ENCODE measurements around the gene MYO15B.

MYO15B gene

DNA sequence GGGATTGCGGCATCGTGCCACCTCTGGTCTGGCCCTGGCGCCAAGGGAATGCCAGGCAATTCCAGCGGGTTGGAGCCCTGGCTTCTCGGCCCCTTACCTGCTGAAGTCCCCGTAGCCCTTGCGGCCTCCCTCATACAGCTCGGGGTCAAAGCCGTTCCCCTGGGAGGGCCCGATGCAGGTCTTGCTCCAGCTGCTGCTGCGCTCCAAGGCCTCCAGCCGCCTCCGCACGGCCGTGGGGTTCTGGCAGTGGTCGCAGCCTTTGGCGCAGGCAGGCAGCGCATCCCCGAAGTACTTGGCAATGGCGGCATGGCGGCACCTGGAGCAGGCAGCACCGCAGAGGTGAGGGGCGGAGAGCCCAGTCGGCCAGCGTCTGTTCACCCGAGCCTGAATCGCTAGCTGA is 43.8 kb downstream of the MYO15B start:
- WGBS = 96% methylated on average over 27 of the region's 27 CpGs
- no peaks in the 10 kb centered on the region for H3K9me3 ChIP-seq (ENCODE audit: insufficient read depth, low read depth, low read length)
- no peak overlapping the region for H3K4me3 ChIP-seq (ENCODE audit: low read length)
- no peak overlapping the region for H3K27ac ChIP-seq (ENCODE audit: low read depth, low read length)
- H3K27me3 ChIP-seq (ENCODE audit: insufficient read depth, low read length) = no peaks in the 10 kb centered on the region
- H3K4me1 ChIP-seq (ENCODE audit: insufficient read depth, low read length) = peaks cover 7% of the 10 kb centered on the region; the same call in 1 of the 2 replicates
- H3K36me3 ChIP-seq (ENCODE audit: insufficient read depth, low read length) = no peaks in the 10 kb centered on the region; the same call in 1 of the 2 replicates
- no peak overlapping the region for H3K9ac ChIP-seq (ENCODE audit: low read depth, low read length)

DNA sequence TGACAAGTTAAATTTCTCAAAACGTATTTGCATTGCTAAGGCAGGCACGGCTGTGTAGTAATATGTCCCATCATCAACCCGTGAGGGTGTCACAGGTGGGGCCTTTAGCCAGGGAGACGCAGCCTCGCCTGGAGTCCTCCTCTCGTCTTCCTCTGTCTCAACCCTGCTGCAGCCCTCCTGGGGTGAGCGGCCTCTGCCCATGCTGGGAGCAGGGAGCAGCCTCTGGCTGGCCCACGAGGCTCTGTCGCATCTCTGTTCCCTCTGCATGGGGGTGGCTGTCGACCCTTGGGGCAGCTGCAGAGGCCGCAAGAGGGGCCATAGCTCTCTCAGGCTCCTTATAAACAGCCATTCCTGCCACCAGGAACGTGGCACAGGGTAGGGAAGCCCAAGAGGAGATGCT is 44.8 kb downstream of the MYO15B start:
- Histone ChIP-seq H3K27me3 (ENCODE audit: insufficient read depth, low read length) (no peaks in the 10 kb centered on the region), H3K36me3 (ENCODE audit: insufficient read depth, low read length) (no peaks in the 10 kb centered on the region; the same call in 1 of the 2 replicates), H3K4me1 (ENCODE audit: insufficient read depth, low read length) (peaks cover 7% of the 10 kb centered on the region; the same call in 1 of the 2 replicates), H3K9ac (ENCODE audit: low read depth, low read length) (no peak overlapping the region), H3K27ac (ENCODE audit: low read depth, low read length) (no peak overlapping the region), H3K9me3 (ENCODE audit: insufficient read depth, low read depth, low read length) (no peaks in the 10 kb centered on the region), H3K4me3 (ENCODE audit: low read length) (no peak overlapping the region)
- WGBS = 84% methylated on average over 12 of the region's 12 CpGs

DNA sequence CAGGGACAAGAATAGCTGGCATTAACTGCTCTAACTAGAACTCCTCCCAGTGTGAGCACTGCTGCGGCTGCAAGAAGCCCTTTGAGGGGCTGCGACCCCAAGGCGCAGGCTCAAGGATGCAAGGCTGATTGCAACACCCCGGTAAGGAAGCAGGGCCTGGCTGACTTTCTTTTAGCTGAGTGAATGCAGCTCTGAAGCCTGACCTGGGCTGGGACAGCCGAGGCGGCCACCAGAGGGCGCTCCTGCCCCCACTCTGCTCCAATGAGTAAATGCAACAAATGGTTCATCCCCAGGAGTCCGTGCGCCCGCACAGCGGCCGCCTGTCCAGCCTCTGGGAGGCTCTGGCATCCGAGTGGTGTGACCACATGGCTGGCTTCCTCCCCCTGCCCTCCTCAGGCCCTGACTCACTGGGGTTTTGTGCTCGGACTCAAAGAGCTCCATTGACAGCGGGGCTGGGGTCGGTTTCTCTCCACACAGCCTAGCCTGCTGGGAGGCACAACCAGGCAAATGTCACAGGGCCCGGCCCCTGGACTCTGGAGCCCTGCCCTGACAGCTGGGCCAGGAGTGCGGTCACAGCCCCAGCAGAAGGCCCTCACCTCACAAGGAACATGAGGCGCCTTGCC is 45.4 kb downstream of the MYO15B start, which contains the start of gene SMIM5:
TSS of gene SMIM5 (plus strand) at position 572 of the 623 bp plus-strand sequence. CDS start 6,768 bp downstream, outside the sequence.
- Histone ChIP-seq H3K9ac (ENCODE audit: low read depth, low read length) (no peak within 1 kb of the TSS), H3K4me1 (ENCODE audit: insufficient read depth, low read length) (peaks cover 7% of the 10 kb centered on the region; the same call in 1 of the 2 replicates), H3K36me3 (ENCODE audit: insufficient read depth, low read length) (no peaks in the 10 kb centered on the region; the same call in 1 of the 2 replicates), H3K4me3 (ENCODE audit: low read length) (no peak within 1 kb of the TSS), H3K27ac (ENCODE audit: low read depth, low read length) (no peak within 1 kb of the TSS; the same call in 1 of the 2 replicates), H3K9me3 (ENCODE audit: insufficient read depth, low read depth, low read length) (no peaks in the 10 kb centered on the region), H3K27me3 (ENCODE audit: insufficient read depth, low read length) (no peaks in the 10 kb centered on the region)
- WGBS = 24% methylated on average over 19 of the region's 19 CpGs

DNA sequence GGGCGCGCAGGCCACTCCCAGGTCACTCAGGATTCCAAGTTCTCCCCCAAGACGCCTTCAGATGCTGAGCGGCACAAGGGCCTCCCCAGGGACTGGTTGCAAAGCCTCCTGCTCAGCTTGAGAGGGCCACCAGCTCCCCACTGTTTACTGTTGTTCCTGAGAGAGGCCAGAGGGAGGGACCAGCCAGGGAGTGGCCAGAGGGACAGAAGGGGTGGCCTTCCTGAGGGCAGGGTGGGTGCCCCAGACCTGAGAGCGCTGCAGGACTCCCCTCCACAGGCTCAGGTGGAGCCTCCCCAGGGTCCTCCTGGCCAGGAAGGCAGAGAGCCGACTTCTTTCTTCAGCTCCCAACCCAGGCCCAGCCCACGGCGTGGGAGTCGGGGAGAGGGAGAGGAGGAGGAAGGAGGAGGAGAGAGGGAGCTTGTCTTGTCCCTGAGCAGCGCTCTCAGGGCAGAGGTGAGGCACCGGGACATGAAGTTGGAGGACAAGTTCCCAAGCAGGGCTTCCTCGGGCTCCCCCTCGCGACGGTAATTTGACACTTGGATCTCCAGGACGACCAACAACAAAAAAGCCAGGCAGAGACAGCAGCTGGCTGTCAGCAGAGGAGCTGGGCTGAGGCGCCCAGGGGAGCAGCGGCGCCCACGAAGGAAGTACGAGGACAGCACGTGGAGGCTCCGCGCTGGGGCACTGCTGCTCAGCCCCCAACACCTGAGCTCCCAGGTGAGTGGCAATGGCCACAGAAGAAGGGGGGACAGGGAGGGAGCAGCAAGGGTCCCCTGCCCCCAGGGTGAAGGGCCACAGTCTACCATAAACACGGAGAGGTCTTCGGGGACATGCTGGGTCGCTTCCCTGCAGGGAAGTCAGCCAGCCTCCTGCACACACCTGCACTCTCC is 46.1 kb downstream of the MYO15B start:
- Histone ChIP-seq H3K4me3 (ENCODE audit: low read length) (no peak overlapping the region), H3K9ac (ENCODE audit: low read depth, low read length) (no peak overlapping the region), H3K4me1 (ENCODE audit: insufficient read depth, low read length) (peaks cover 7% of the 10 kb centered on the region; the same call in 1 of the 2 replicates), H3K9me3 (ENCODE audit: insufficient read depth, low read depth, low read length) (no peaks in the 10 kb centered on the region), H3K36me3 (ENCODE audit: insufficient read depth, low read length) (no peaks in the 10 kb centered on the region; the same call in 1 of the 2 replicates), H3K27ac (ENCODE audit: low read depth, low read length) (no peak overlapping the region; the same call in 1 of the 2 replicates), H3K27me3 (ENCODE audit: insufficient read depth, low read length) (no peaks in the 10 kb centered on the region)
- 22% methylated on average over 27 of the region's 27 CpGs for WGBS

DNA sequence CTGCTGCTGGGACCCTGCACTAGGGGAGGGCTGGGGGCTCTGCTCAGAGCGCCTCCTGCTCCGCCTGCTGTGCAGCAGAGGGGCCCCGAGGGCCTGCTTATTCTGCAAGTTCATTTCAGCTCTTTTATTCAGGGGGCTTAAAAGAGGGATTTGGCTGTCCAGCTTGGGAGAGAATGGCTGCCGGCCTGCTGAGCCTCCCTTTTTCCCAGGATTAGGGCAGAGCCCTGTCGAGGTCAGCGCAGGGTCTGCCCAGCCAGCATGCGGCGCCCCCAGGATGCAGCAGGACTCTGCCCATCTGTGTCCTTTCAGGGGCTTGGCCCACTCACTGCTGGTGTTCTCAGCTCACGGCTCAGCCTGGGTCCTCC is 46.8 kb downstream of the MYO15B start:
- H3K4me3 ChIP-seq (ENCODE audit: low read length) = no peak overlapping the region
- no peak overlapping the region for H3K9ac ChIP-seq (ENCODE audit: low read depth, low read length)
- no peaks in the 10 kb centered on the region for H3K27me3 ChIP-seq (ENCODE audit: insufficient read depth, low read length)
- 74% methylated on average over 9 of the region's 9 CpGs for WGBS
- H3K9me3 ChIP-seq (ENCODE audit: insufficient read depth, low read depth, low read length) = no peaks in the 10 kb centered on the region
- H3K36me3 ChIP-seq (ENCODE audit: insufficient read depth, low read length) = no peaks in the 10 kb centered on the region; the same call in 1 of the 2 replicates
- peaks cover 7% of the 10 kb centered on the region; the same call in 1 of the 2 replicates for H3K4me1 ChIP-seq (ENCODE audit: insufficient read depth, low read length)
- no peak overlapping the region for H3K27ac ChIP-seq (ENCODE audit: low read depth, low read length)

DNA sequence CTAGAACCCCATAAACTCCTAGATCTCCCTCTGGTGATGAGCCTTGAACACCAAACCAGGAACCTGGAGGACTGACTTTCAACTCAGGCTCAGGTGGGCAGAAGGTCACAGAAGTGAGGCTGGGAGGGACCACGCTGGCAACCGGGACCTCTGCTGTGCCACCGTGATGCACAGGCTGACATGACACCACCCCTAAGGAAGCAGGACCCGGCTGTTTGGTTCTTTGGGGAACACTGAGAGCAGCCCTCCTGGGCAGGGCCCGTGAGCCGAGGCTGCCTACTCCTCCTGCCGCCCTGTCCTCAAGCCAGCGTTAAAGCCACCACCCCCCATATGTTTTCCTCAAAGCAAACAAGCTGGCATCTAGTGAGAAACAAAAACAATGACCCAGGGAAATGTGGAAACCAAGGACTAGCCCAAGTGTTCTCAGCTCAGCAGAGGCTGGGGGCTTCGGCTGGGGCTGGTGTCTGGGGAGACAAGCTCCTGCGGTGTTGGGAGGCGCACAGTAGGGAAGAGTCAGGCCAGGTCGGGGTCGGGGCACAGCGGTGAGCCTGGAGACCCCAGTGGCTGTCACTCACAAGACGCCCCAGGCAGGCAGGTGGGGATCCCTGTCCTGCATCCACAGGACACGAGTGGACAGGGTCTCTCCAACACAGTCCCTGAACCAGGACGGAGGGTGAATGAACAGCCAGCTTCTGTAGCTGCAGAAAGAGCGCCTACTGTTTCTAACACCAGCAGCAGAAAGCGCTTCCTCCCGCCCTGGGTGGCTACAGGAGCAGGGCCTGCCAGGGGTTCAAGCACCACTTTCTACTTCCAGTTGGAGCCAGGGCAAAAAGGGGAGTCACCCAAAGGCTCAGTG is 47.4 kb downstream of the MYO15B start:
- peaks cover 7% of the 10 kb centered on the region; the same call in 1 of the 2 replicates for H3K4me1 ChIP-seq (ENCODE audit: insufficient read depth, low read length)
- H3K9me3 ChIP-seq (ENCODE audit: insufficient read depth, low read depth, low read length) = no peaks in the 10 kb centered on the region
- no peaks in the 10 kb centered on the region for H3K27me3 ChIP-seq (ENCODE audit: insufficient read depth, low read length)
- 91% methylated on average over 20 of the region's 20 CpGs for WGBS
- H3K36me3 ChIP-seq (ENCODE audit: insufficient read depth, low read length) = no peaks in the 10 kb centered on the region; the same call in 1 of the 2 replicates
- no peak overlapping the region for H3K27ac ChIP-seq (ENCODE audit: low read depth, low read length)
- no peak overlapping the region for H3K9ac ChIP-seq (ENCODE audit: low read depth, low read length)
- no peak overlapping the region for H3K4me3 ChIP-seq (ENCODE audit: low read length)

DNA sequence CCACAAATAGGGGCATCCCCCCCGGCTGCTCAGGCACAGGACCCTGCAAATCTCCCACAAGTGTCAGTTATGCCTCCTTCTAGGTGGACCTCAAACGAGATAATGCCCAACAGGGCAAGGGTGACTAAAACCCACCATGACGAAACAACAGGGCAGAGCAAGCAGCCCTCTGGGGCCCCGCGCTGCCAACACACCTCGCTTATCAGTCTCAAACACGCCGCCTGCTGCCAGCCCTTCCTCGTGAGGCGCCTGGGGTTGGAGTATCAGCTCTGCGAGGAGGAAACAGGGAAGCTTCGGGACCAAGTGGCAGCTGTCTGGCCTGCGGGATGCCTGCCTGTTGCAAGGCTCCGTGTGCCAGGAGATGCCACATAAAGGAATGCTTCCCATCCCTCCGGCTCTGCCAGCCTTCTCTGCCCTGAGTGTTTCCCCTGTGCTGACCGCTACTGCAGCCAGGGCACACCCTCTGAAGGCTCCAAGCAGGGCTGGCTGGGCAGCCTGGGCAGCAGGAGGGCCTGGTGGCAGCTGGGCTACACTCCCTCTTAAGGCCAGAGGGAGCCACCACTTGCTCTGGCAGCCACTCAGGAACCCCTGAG is 48.1 kb downstream of the MYO15B start:
- H3K9ac ChIP-seq (ENCODE audit: low read depth, low read length) = no peak overlapping the region
- peaks cover 7% of the 10 kb centered on the region; the same call in 1 of the 2 replicates for H3K4me1 ChIP-seq (ENCODE audit: insufficient read depth, low read length)
- H3K27ac ChIP-seq (ENCODE audit: low read depth, low read length) = no peak overlapping the region
- H3K4me3 ChIP-seq (ENCODE audit: low read length) = no peak overlapping the region
- H3K27me3 ChIP-seq (ENCODE audit: insufficient read depth, low read length) = no peaks in the 10 kb centered on the region
- 94% methylated on average over 16 of the region's 16 CpGs for WGBS
- no peaks in the 10 kb centered on the region for H3K9me3 ChIP-seq (ENCODE audit: insufficient read depth, low read depth, low read length)
- H3K36me3 ChIP-seq (ENCODE audit: insufficient read depth, low read length) = no peaks in the 10 kb centered on the region; the same call in 1 of the 2 replicates

DNA sequence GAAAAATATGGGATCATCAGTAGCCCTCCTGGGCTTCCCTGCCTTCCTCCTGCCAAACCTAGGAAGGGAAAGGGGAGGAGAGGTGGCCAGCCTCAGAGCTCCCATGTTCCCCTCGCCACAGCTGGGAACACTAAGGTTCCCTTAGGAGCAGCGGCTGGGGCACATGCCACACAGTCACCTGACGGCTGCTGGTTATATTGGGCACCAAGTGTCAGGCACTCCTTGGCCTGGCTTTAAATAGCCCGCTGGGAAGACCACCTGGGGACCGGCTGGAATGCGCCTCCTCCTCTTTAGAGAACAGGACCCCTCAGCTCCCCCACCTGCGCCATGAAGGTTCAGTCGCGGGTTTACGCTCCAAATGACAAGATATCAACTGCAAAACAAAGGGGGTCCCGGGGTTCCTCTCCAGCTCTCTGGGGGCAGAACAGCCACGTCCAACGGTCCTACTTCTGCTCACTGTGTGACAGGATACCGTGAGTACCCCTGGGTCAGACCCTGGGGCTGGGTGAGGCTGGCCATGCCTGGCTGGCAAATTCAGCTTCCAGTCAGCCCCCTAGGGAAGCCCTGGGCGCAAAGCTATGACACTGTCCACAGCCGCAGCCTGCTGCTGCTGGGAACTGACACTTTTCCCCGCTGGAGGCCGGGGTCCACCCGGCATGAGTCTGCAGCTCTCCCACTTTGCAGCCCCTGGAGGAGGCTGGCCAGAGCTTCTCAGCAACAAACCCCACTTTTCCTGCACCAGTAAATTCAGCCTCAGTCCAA is 49.0 kb downstream of the MYO15B start:
- Histone ChIP-seq H3K27ac (ENCODE audit: low read depth, low read length) (no peak overlapping the region), H3K4me3 (ENCODE audit: low read length) (no peak overlapping the region), H3K36me3 (ENCODE audit: insufficient read depth, low read length) (no peaks in the 10 kb centered on the region; the same call in 1 of the 2 replicates), H3K9me3 (ENCODE audit: insufficient read depth, low read depth, low read length) (no peaks in the 10 kb centered on the region), H3K9ac (ENCODE audit: low read depth, low read length) (0 out of 2 replicates have a peak overlapping the region, but pooled peaks have one; percentile 30), H3K27me3 (ENCODE audit: insufficient read depth, low read length) (no peaks in the 10 kb centered on the region), H3K4me1 (ENCODE audit: insufficient read depth, low read length) (peaks cover 7% of the 10 kb centered on the region; the same call in 1 of the 2 replicates)
- WGBS = 93% methylated on average over 19 of the region's 19 CpGs

DNA sequence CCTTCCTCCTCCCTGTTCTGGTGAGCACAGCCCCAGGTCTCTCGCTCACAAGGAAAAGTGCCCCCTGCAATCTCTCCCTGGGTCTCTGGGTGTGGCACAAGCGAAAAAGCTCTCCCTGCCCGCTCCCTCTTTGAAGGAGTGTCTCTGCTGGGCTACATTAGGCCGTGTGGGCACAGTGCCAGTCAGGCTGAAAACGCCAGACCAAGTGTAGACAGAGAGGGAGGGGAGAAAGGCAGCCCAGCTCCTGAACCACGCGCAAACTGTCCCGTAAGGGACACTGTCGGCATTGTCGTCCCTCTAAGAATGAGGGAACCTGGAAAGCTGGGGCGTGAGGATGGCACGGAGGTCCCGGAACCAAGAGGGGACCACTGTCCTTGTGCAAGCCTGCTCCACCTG is 49.5 kb downstream of the MYO15B start:
- Histone ChIP-seq H3K4me3 (ENCODE audit: low read length) (no peak overlapping the region), H3K4me1 (ENCODE audit: insufficient read depth, low read length) (peaks cover 7% of the 10 kb centered on the region; the same call in 1 of the 2 replicates), H3K9ac (ENCODE audit: low read depth, low read length) (peak overlapping the region; percentile 17; the same call in 1 of the 2 replicates), H3K27me3 (ENCODE audit: insufficient read depth, low read length) (no peaks in the 10 kb centered on the region), H3K9me3 (ENCODE audit: insufficient read depth, low read depth, low read length) (no peaks in the 10 kb centered on the region), H3K27ac (ENCODE audit: low read depth, low read length) (no peak overlapping the region), H3K36me3 (ENCODE audit: insufficient read depth, low read length) (no peaks in the 10 kb centered on the region)
- WGBS = 92% methylated on average over 13 of the region's 13 CpGs

DNA sequence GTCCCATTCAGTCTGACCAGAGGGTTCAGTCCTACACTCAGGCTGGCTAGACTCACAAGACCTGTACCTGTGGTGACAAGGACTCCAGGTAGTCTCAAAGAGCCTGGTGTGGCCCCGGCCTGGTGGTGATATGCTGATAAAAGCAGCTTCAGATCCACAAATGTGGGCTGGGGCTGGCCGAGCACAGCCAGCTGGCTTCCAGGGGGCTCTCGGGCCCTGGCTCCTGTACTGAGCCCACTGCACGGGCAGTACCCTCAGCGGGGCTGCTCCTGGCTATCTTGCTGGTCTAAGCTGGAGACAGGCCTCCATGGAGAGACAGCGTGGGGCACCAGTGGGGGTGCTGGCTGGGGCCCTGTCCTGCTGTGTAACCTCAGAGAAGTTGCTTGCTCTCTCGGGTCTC is 50.0 kb downstream of the MYO15B start:
- Histone ChIP-seq H3K27me3 (ENCODE audit: insufficient read depth, low read length) (no peaks in the 10 kb centered on the region), H3K27ac (ENCODE audit: low read depth, low read length) (no peak overlapping the region), H3K36me3 (ENCODE audit: insufficient read depth, low read length) (0 out of 2 replicates have a peak, but pooled peaks cover 2% of the 10 kb centered on the region), H3K9me3 (ENCODE audit: insufficient read depth, low read depth, low read length) (no peaks in the 10 kb centered on the region), H3K4me3 (ENCODE audit: low read length) (no peak overlapping the region), H3K4me1 (ENCODE audit: insufficient read depth, low read length) (peaks cover 10% of the 10 kb centered on the region), H3K9ac (ENCODE audit: low read depth, low read length) (peak overlapping the region; percentile 17; the same call in 1 of the 2 replicates)
- WGBS = 97% methylated on average over 7 of the region's 7 CpGs
